Caco-2 (cell line): ENCODE data around the gene NFU1. TPM values are rescaled to one million over a fixed set of nuclear protein-coding genes. Genes with fewer than 3 reads are reported as not detected.

Experiments used
- BruUV-seq: library from RNA; stranded (reverse); fragments of 400-500 nt; replicated peaks from 2 replicates; lab custom pipeline; 2021; lab: Mats Ljungman, UMichigan
- CTCF ChIA-PET: fragments of 300-600 bp; sonication (Branson Sonifier 250); formaldehyde crosslinking; loops from one replicate; lab custom pipeline; 2022; ENCODE audit warnings: antibody characterized with exemption; lab: Charles Lee
- POLR2A ChIA-PET: fragments of 300-600 bp; sonication (Branson Sonifier 250); formaldehyde crosslinking; loops from one replicate; lab custom pipeline; 2022; ENCODE audit warnings: antibody characterized with exemption; lab: Charles Lee
- DNase-seq, 2 experiments: peaks; one replicate each; pipeline versions ENCODE4 v3.0.0 to v3.0.0-alpha.2; 2020 to 2022
- H3K27me3 ChIP-seq: replicated peaks from 2 replicates; pipeline ENCODE4 v1.6.0; 2011; ENCODE audit warnings: low read length; ENCODE audit not compliant: control insufficient read depth, insufficient read depth
- H3K36me3 ChIP-seq: 2 replicates; pipeline ENCODE4 v1.5.1; 2011; ENCODE audit warnings: low read length; ENCODE audit not compliant: control insufficient read depth, insufficient read depth
- H3K4me1 ChIP-seq: fragments of 250-450 bp; sonication (Bioruptor Pico); 2 replicates; pipeline ENCODE4 v1.5.1; 2020; ENCODE audit warnings: mild to moderate bottlenecking
- H3K4me3 ChIP-seq: 2 replicates; pipeline ENCODE4 v1.5.1; 2011; ENCODE audit warnings: low read depth, mild to moderate bottlenecking, control low read depth, low read length
- H3K9me3 ChIP-seq: fragments of 250-450 bp; sonication (Bioruptor Pico); 2 replicates; pipeline ENCODE4 v1.5.1; 2020; ENCODE audit warnings: mild to moderate bottlenecking, moderate library complexity
- H3K27ac Mint-ChIP-seq: one replicate; pipeline ENCODE4 v1.8.0; 2022; ENCODE audit warnings: mixed read lengths; ENCODE audit not compliant: unreplicated experiment
- H3K27me3 Mint-ChIP-seq: one replicate; pipeline ENCODE4 v1.8.0; 2022; ENCODE audit warnings: mixed read lengths; ENCODE audit not compliant: insufficient read depth, unreplicated experiment
- H3K36me3 Mint-ChIP-seq: one replicate; pipeline ENCODE4 v1.8.0; 2022; ENCODE audit warnings: mild to moderate bottlenecking, mixed read lengths; ENCODE audit not compliant: insufficient read depth, unreplicated experiment
- H3K4me1 Mint-ChIP-seq: one replicate; pipeline ENCODE4 v1.8.0; 2022; ENCODE audit warnings: low read depth, mixed read lengths; ENCODE audit not compliant: unreplicated experiment
- H3K4me3 Mint-ChIP-seq: one replicate; pipeline ENCODE4 v1.8.0; 2022; ENCODE audit warnings: mild to moderate bottlenecking, moderate library complexity, mixed read lengths; ENCODE audit not compliant: unreplicated experiment
- H3K9me3 Mint-ChIP-seq: one replicate; pipeline ENCODE4 v1.8.0; 2022; ENCODE audit warnings: mixed read lengths; ENCODE audit not compliant: unreplicated experiment
- CTCF ChIP-seq, 2 experiments: fragments of 200-600 bp in 1 of 2; IDR thresholded peaks; 1 replicate in 1 of 2; 2 replicates in 1 of 2; pipeline versions ENCODE4 v1.5.1 to v1.8.0; 2011 to 2022; ENCODE audit warnings: antibody characterized with exemption in 1 of 2, control low read depth in 1 of 2, inconsistent platforms in 1 of 2, low read depth in 1 of 2, low read length in 1 of 2, mild to moderate bottlenecking in 1 of 2, moderate library complexity in 1 of 2; ENCODE audit not compliant: insufficient read depth in 1 of 2, severe bottlenecking in 1 of 2, unreplicated experiment in 1 of 2
- intact Hi-C: fragments of 100-400 bp; cut with micrococcal nuclease; formaldehyde crosslinking; loops from one replicate; pipeline ENCODE4 v1.10.0; 2022; ENCODE audit not compliant: unreplicated experiment
- total RNA-seq: library from RNA; stranded (reverse); gene quantifications from 2 replicates; pipeline ENCODE4 v1.2.3, GENCODE V29; 2022

Gene NFU1
- total RNA-seq, 1 experiment from 2014 or later: 85.3 TPM

- H3K27ac Mint-ChIP-seq: no peak overlapping the region
- H3K27me3 Mint-ChIP-seq: no peaks in the 10 kb centered on the region
- no peak for DNase-seq
- H3K4me1 ChIP-seq: 0 out of 2 replicates have a peak, but pooled peaks cover 3% of the 10 kb centered on the region
- H3K36me3 Mint-ChIP-seq: peaks cover 5% of the 10 kb centered on the region
- H3K36me3 ChIP-seq: 0 out of 2 replicates have a peak, but pooled peaks cover 1% of the 10 kb centered on the region
- no peak for TF ChIP-seq CTCF (IDR thresholded peaks at IDR 0.05; ENCODE audit: insufficient read depth in 1 of 2, low read depth in 1 of 2, low read length in 1 of 2, severe bottlenecking in 1 of 2, unreplicated experiment in 1 of 2)
- ChIA-PET CTCF (no interaction called here), POLR2A (no interaction called here)
- H3K4me3 Mint-ChIP-seq: no peak overlapping the region
- no peaks in the 10 kb centered on the region for H3K4me1 Mint-ChIP-seq
- intact Hi-C loops: no loop called here
- no peaks in the 10 kb centered on the region for H3K9me3 Mint-ChIP-seq
- no TSS peak for BruUV-seq
- no peaks in the 10 kb centered on the region for H3K27me3 ChIP-seq
- H3K4me3 ChIP-seq: no peak overlapping the region
- no peaks in the 10 kb centered on the region for H3K9me3 ChIP-seq
Measured at GRCh38 chr2:69477627-69478026, 40.4 kb upstream of the NFU1 start.

- no peak for TF ChIP-seq CTCF (IDR thresholded peaks at IDR 0.05; ENCODE audit: insufficient read depth in 1 of 2, low read depth in 1 of 2, low read length in 1 of 2, severe bottlenecking in 1 of 2, unreplicated experiment in 1 of 2)
- ChIA-PET POLR2A (no interaction called here), CTCF (no interaction called here)
- Mint-ChIP-seq H3K9me3 (no peaks in the 10 kb centered on the region), H3K4me3 (no peak overlapping the region), H3K27me3 (no peaks in the 10 kb centered on the region), H3K4me1 (no peaks in the 10 kb centered on the region), H3K36me3 (no peaks in the 10 kb centered on the region), H3K27ac (no peak overlapping the region)
- no peak overlapping the region for H3K4me3 ChIP-seq
- no peak for DNase-seq
- H3K9me3 ChIP-seq: no peaks in the 10 kb centered on the region
- intact Hi-C loops: no loop called here
- 0 out of 2 replicates have a peak, but pooled peaks cover 1% of the 10 kb centered on the region for H3K36me3 ChIP-seq
- H3K27me3 ChIP-seq: no peaks in the 10 kb centered on the region
- H3K4me1 ChIP-seq: 0 out of 2 replicates have a peak, but pooled peaks cover 3% of the 10 kb centered on the region
- BruUV-seq: no TSS peak
Measured at GRCh38 chr2:69474688-69475087, 37.5 kb upstream of the NFU1 start.

GRCh38 chr2:69471793-69472192 lies 34.6 kb upstream of the NFU1 start:
- ChIA-PET POLR2A (no interaction called here), CTCF (no interaction called here)
- Histone ChIP-seq H3K4me3 (no peak overlapping the region), H3K9me3 (no peaks in the 10 kb centered on the region), H3K36me3 (0 out of 2 replicates have a peak, but pooled peaks cover 1% of the 10 kb centered on the region), H3K27me3 (no peaks in the 10 kb centered on the region), H3K4me1 (no peaks in the 10 kb centered on the region)
- DNase-seq: no peak
- H3K9me3 Mint-ChIP-seq: no peaks in the 10 kb centered on the region
- H3K4me3 Mint-ChIP-seq: no peak overlapping the region
- H3K27me3 Mint-ChIP-seq: no peaks in the 10 kb centered on the region
- H3K4me1 Mint-ChIP-seq: no peaks in the 10 kb centered on the region
- no peak overlapping the region for H3K27ac Mint-ChIP-seq
- intact Hi-C loops: no loop called here
- H3K36me3 Mint-ChIP-seq: peaks cover 9% of the 10 kb centered on the region
- TF ChIP-seq CTCF (IDR thresholded peaks at IDR 0.05; ENCODE audit: insufficient read depth in 1 of 2, low read depth in 1 of 2, low read length in 1 of 2, severe bottlenecking in 1 of 2, unreplicated experiment in 1 of 2): no peak
- no TSS peak for BruUV-seq
